SH-SY5Y (cell line): ENCODE measurements around the gene CHST11.

Experiments
- GATA2 ChIP-seq: IDR thresholded peaks from 2 replicates; pipeline ENCODE4 v1.6.1; 2011; ENCODE audit warnings: mild to moderate bottlenecking, low read depth, low read length
- GATA3 ChIP-seq: IDR thresholded peaks from 2 replicates; pipeline ENCODE4 v1.6.1; 2011; ENCODE audit warnings: low read depth, mild to moderate bottlenecking, low read length, moderate library complexity

DNA sequence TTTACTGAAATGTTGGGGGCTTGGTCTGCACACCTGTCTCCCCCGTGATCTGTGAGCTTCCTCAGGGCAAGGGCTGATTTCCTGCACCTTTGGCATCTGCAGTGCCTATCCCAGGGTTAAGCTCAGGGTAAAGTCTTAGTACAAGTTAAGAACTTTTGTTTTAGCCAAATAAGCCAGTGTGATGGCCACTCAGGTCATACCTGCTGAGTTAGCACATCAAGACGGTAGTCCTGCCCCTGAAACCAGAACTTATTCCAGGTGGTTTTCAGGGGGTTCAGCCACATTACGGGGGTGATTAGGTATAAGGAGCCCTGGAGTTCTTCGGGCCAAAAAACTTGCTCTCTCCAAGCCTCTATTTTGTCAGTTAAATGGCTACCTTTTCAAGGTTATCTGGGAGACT, 21.6 kb upstream of the CHST11 start:
- TF ChIP-seq GATA2 (no peak), GATA3 (no peak)
